Trophoblast cell (in vitro differentiated cells and primary cell): ENCODE results near the gene SPOCK3.
"Not testable (repeated sequence)": the region's sequence is repeated elsewhere in the genome, so short reads cannot be mapped to it uniquely, and the experiment has no call there.

Source experiments
- DNase-seq, 2 donors: peaks; one replicate each; pipeline ENCODE4 v3.0.0-alpha.2; 2016
- H2AFZ ChIP-seq: 2 replicates; pipeline ENCODE4 v1.6.1; 2013; ENCODE audit warnings: low read length, moderate library complexity, mild to moderate bottlenecking; ENCODE audit not compliant: insufficient read depth, poor library complexity
- H2AK5ac ChIP-seq: 2 replicates; pipeline ENCODE4 v1.6.1; 2013; ENCODE audit warnings: mild to moderate bottlenecking, low read length
- H2BK120ac ChIP-seq: 2 replicates; pipeline ENCODE4 v1.6.1; 2013; ENCODE audit warnings: low read length, mild to moderate bottlenecking, moderate library complexity; ENCODE audit not compliant: insufficient read depth, poor library complexity
- H2BK12ac ChIP-seq: 2 replicates; pipeline ENCODE4 v1.6.1; 2013; ENCODE audit warnings: mild to moderate bottlenecking, low read length, moderate library complexity
- H2BK5ac ChIP-seq: 2 replicates; pipeline ENCODE4 v1.6.1; 2013; ENCODE audit warnings: low read length, low read depth, moderate library complexity, mild to moderate bottlenecking; ENCODE audit not compliant: poor library complexity
- H3K14ac ChIP-seq: 2 replicates; pipeline ENCODE4 v1.6.1; 2013; ENCODE audit warnings: mild to moderate bottlenecking, low read length
- H3K18ac ChIP-seq: 2 replicates; pipeline ENCODE4 v1.6.1; 2013; ENCODE audit warnings: mild to moderate bottlenecking, low read length
- H3K23ac ChIP-seq: 2 replicates; pipeline ENCODE4 v1.6.1; 2013; ENCODE audit warnings: low read length
- H3K27ac ChIP-seq: 2 replicates; pipeline ENCODE4 v1.5.1; 2013; ENCODE audit warnings: low read depth, mild to moderate bottlenecking, inconsistent platforms, low read length, moderate library complexity
- H3K27me3 ChIP-seq: 2 replicates; pipeline ENCODE4 v1.6.1; 2013; ENCODE audit warnings: inconsistent platforms, mild to moderate bottlenecking, low read length, moderate library complexity; ENCODE audit not compliant: insufficient read depth
- H3K36me3 ChIP-seq, 2 experiments: 1 replicate in 1 of 2; 2 replicates in 1 of 2; pipeline ENCODE4 v1.6.1; 2013; ENCODE audit warnings: low read length in 2 of 2, mild to moderate bottlenecking in 2 of 2, moderate library complexity in 1 of 2; ENCODE audit not compliant: insufficient read depth in 2 of 2, control insufficient read depth in 1 of 2
- H3K4ac ChIP-seq: 2 replicates; pipeline ENCODE4 v1.6.1; 2013; ENCODE audit warnings: low read depth, mild to moderate bottlenecking, low read length, moderate library complexity
- H3K4me1 ChIP-seq, 2 experiments: 1 replicate in 1 of 2; 2 replicates in 1 of 2; pipeline ENCODE4 v1.6.1; 2013; ENCODE audit warnings: low read length in 2 of 2, mild to moderate bottlenecking in 2 of 2, moderate library complexity in 1 of 2; ENCODE audit not compliant: insufficient read depth in 2 of 2, control insufficient read depth in 1 of 2
- H3K4me2 ChIP-seq: 2 replicates; pipeline ENCODE4 v1.6.1; 2013; ENCODE audit warnings: inconsistent platforms, mild to moderate bottlenecking, low read length, moderate library complexity
- H3K4me3 ChIP-seq: 2 replicates; pipeline ENCODE4 v1.5.1; 2013; ENCODE audit warnings: mild to moderate bottlenecking, low read depth, low read length, inconsistent platforms
- H3K79me1 ChIP-seq: one replicate; pipeline ENCODE4 v1.6.1; 2013; ENCODE audit warnings: low read length
- H3K79me2 ChIP-seq: 2 replicates; pipeline ENCODE4 v1.6.1; 2013; ENCODE audit warnings: low read length, mild to moderate bottlenecking; ENCODE audit not compliant: control insufficient read depth, insufficient read depth, poor library complexity
- H3K9ac ChIP-seq: 2 replicates; pipeline ENCODE4 v1.6.1; 2013; ENCODE audit warnings: mild to moderate bottlenecking, low read length
- H3K9me3 ChIP-seq: 2 replicates; pipeline ENCODE4 v1.6.1; 2013; ENCODE audit warnings: low read depth, mild to moderate bottlenecking, control low read depth, inconsistent platforms, low read length; ENCODE audit not compliant: insufficient read depth
- H4K12ac ChIP-seq: 2 replicates; pipeline ENCODE4 v1.6.1; 2013; ENCODE audit warnings: low read depth, mild to moderate bottlenecking, low read length, moderate library complexity
- H4K8ac ChIP-seq: 2 replicates; pipeline ENCODE4 v1.6.1; 2013; ENCODE audit warnings: low read depth, mild to moderate bottlenecking, low read length, moderate library complexity
- H4K91ac ChIP-seq: one replicate; pipeline ENCODE4 v1.6.1; 2013; ENCODE audit warnings: low read depth, mild to moderate bottlenecking, low read length, moderate library complexity
- WGBS: extraction: QIAGEN DNeasy Blood & Tissue Kit; methylation state at CpG from one replicate; pipeline ENCODE4 v1.1.7; 2013; ENCODE audit warnings: missing lambda C conversion rate; ENCODE audit not compliant: insufficient read length, insufficient coverage; ENCODE audit errors: extremely low coverage; 5-methylcytosine and 5-hydroxymethylcytosine counted together

The SPOCK3 gene

DNA sequence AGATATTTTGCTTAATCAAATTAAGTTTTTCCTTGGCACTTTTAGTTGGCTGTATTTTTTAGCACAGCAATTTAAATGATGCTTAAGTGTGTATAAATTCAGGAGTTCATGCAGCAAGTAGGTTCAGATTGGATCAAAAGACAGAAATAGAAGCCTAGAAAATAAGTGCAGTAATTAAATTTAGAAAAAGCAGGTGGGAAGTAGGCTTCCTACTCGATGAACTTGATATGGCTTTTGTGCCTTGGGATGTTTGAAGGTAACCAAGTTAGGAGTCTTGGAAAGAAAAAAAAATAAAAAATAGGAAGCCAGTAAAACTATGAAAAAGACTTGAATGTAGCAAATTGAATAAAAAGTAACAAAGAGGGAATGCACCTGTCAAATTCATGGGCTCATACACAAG is 372.3 kb downstream of the SPOCK3 start:
- no peak overlapping the region for H2BK12ac ChIP-seq
- H3K36me3 ChIP-seq = no peaks in the 10 kb centered on the region
- H2BK120ac ChIP-seq = no peak overlapping the region
- WGBS = no CpG with 5 or more reads among the region's 1 CpG
- no peaks in the 10 kb centered on the region for H3K9me3 ChIP-seq
- no peak overlapping the region for H4K91ac ChIP-seq
- no peak overlapping the region for H4K8ac ChIP-seq
- H3K4ac ChIP-seq = no peak overlapping the region
- H3K27me3 ChIP-seq = no peaks in the 10 kb centered on the region
- H3K4me2 ChIP-seq = no peak overlapping the region
- no peak overlapping the region for H3K18ac ChIP-seq
- H2BK5ac ChIP-seq = no peak overlapping the region
- no peak overlapping the region for H3K27ac ChIP-seq
- no peak overlapping the region for H3K4me3 ChIP-seq
- H4K12ac ChIP-seq = no peak overlapping the region
- H2AK5ac ChIP-seq = no peak overlapping the region
- no peak overlapping the region for H3K14ac ChIP-seq
- no peak for DNase-seq
- no peaks in the 10 kb centered on the region for H3K4me1 ChIP-seq
- H3K9ac ChIP-seq = no peak overlapping the region
- no peaks in the 10 kb centered on the region for H3K79me2 ChIP-seq
- no peak overlapping the region for H3K23ac ChIP-seq
- H3K79me1 ChIP-seq = no peaks in the 10 kb centered on the region
- no peak overlapping the region for H2AFZ ChIP-seq

- not testable (repeated sequence) for H3K18ac ChIP-seq, DNase-seq, H2BK120ac ChIP-seq, H3K27me3 ChIP-seq, H4K12ac ChIP-seq, H3K27ac ChIP-seq, H3K23ac ChIP-seq, H4K91ac ChIP-seq, H2AFZ ChIP-seq, H2AK5ac ChIP-seq, H2BK5ac ChIP-seq, H3K4ac ChIP-seq, H4K8ac ChIP-seq, H3K36me3 ChIP-seq, H3K79me1 ChIP-seq, H3K79me2 ChIP-seq, H3K4me1 ChIP-seq, H3K4me3 ChIP-seq, H3K14ac ChIP-seq, H3K9me3 ChIP-seq, H2BK12ac ChIP-seq, H3K9ac ChIP-seq, H3K4me2 ChIP-seq
- WGBS = no CpG with 5 or more reads among the region's 23 CpGs
These were observed 383.9 kb downstream of the SPOCK3 start for GRCh38 chr4:166850398-166850797.

DNA sequence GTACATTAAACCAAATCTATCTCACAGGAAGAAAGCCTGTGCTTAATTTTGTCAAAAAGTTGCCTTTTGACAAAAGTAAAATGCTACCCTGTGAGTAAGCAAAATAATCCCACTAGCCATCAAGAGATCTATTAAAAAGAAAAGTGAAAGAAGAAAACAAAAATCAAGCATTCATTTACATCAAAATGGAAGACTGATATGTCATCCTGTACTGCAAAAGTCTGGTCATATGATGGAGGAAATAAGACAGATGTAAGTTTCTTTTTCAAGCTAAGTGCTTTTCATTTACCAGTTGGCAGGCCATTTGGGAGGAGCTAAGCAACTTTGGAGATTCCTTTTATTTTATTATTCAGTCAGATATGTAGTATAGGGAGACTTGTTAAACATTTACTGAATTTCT is 387.4 kb downstream of the SPOCK3 start:
- no peak overlapping the region for H2BK12ac ChIP-seq
- no peak overlapping the region for H3K23ac ChIP-seq
- no peak overlapping the region for H4K8ac ChIP-seq
- no peak overlapping the region for H3K4me3 ChIP-seq
- no peak overlapping the region for H2BK120ac ChIP-seq
- H3K4ac ChIP-seq = no peak overlapping the region
- peaks cover 7% of the 10 kb centered on the region for H3K9me3 ChIP-seq
- no peaks in the 10 kb centered on the region for H3K36me3 ChIP-seq
- H3K27ac ChIP-seq = no peak overlapping the region
- H4K12ac ChIP-seq = no peak overlapping the region
- H2AK5ac ChIP-seq = no peak overlapping the region
- no peak for DNase-seq
- H2AFZ ChIP-seq = no peak overlapping the region
- H3K79me1 ChIP-seq = no peaks in the 10 kb centered on the region
- no peak overlapping the region for H3K4me2 ChIP-seq
- H3K14ac ChIP-seq = no peak overlapping the region
- H3K9ac ChIP-seq = no peak overlapping the region
- no peak overlapping the region for H4K91ac ChIP-seq
- H3K79me2 ChIP-seq = no peaks in the 10 kb centered on the region
- H3K18ac ChIP-seq = no peak overlapping the region
- no peaks in the 10 kb centered on the region for H3K27me3 ChIP-seq
- H3K4me1 ChIP-seq = no peaks in the 10 kb centered on the region
- no peak overlapping the region for H2BK5ac ChIP-seq

DNA sequence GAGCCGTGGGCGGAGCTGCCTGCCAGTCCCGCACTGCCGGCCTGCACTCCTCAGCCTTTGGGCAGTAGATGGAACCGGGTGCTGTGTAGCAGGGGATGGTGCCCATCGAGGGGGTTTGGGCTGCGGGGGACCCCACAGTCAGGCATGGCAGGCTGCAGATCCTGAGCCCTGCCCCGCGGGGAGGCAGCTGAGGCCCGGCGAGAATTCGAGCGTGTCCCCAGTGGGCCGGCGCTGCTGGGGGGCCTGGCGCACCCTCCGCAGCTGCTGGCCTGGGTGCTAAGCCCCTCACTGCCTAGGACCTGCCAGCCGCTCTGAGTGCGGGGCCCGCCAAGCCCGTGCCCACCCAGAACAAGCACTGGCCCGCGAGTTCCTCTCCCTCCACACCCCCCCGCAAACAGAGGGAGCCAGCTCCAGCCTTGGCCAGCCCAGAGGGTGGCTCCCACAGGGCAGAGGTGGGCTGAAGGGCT is 391.5 kb downstream of the SPOCK3 start:
- Histone ChIP-seq H4K91ac (no peak overlapping the region), H3K9me3 (peaks cover 7% of the 10 kb centered on the region), H2BK12ac (no peak overlapping the region), H3K4me1 (no peaks in the 10 kb centered on the region), H3K18ac (no peak overlapping the region), H3K23ac (no peak overlapping the region), H3K79me2 (no peaks in the 10 kb centered on the region), H3K4ac (no peak overlapping the region), H2AFZ (no peak overlapping the region), H2AK5ac (no peak overlapping the region), H3K14ac (no peak overlapping the region), H3K4me3 (no peak overlapping the region), H3K27ac (no peak overlapping the region), H4K8ac (no peak overlapping the region), H3K27me3 (no peaks in the 10 kb centered on the region), H3K36me3 (no peaks in the 10 kb centered on the region), H4K12ac (no peak overlapping the region), H3K4me2 (no peak overlapping the region), H3K79me1 (no peaks in the 10 kb centered on the region), H2BK5ac (no peak overlapping the region), H2BK120ac (no peak overlapping the region), H3K9ac (no peak overlapping the region)
- DNase-seq = no peak
- no CpG with 5 or more reads among the region's 24 CpGs for WGBS
